Caco-2 (cell line): ENCODE data around the gene APBB1IP. TPM values are rescaled to one million over a fixed set of nuclear protein-coding genes. Genes with fewer than 3 reads are reported as not detected.
A peak's percentile ranks its signal among the peaks of the same experiment; 100 is the strongest.

Experiments
- BruUV-seq: library from RNA; stranded (reverse); fragments of 400-500 nt; replicated peaks from 2 replicates; lab custom pipeline; 2021; lab: Mats Ljungman, UMichigan
- CTCF ChIA-PET: fragments of 300-600 bp; sonication (Branson Sonifier 250); formaldehyde crosslinking; loops from one replicate; lab custom pipeline; 2022; ENCODE audit warnings: antibody characterized with exemption; lab: Charles Lee
- POLR2A ChIA-PET: fragments of 300-600 bp; sonication (Branson Sonifier 250); formaldehyde crosslinking; loops from one replicate; lab custom pipeline; 2022; ENCODE audit warnings: antibody characterized with exemption; lab: Charles Lee
- DNase-seq, 2 experiments: peaks; one replicate each; pipeline versions ENCODE4 v3.0.0 to v3.0.0-alpha.2; 2020 to 2022
- H3K27me3 ChIP-seq: replicated peaks from 2 replicates; pipeline ENCODE4 v1.6.0; 2011; ENCODE audit warnings: low read length; ENCODE audit not compliant: control insufficient read depth, insufficient read depth
- H3K36me3 ChIP-seq: 2 replicates; pipeline ENCODE4 v1.5.1; 2011; ENCODE audit warnings: low read length; ENCODE audit not compliant: control insufficient read depth, insufficient read depth
- H3K4me1 ChIP-seq: fragments of 250-450 bp; sonication (Bioruptor Pico); 2 replicates; pipeline ENCODE4 v1.5.1; 2020; ENCODE audit warnings: mild to moderate bottlenecking
- H3K4me3 ChIP-seq: 2 replicates; pipeline ENCODE4 v1.5.1; 2011; ENCODE audit warnings: low read depth, mild to moderate bottlenecking, control low read depth, low read length
- H3K9me3 ChIP-seq: fragments of 250-450 bp; sonication (Bioruptor Pico); 2 replicates; pipeline ENCODE4 v1.5.1; 2020; ENCODE audit warnings: mild to moderate bottlenecking, moderate library complexity
- H3K27ac Mint-ChIP-seq: one replicate; pipeline ENCODE4 v1.8.0; 2022; ENCODE audit warnings: mixed read lengths; ENCODE audit not compliant: unreplicated experiment
- H3K27me3 Mint-ChIP-seq: one replicate; pipeline ENCODE4 v1.8.0; 2022; ENCODE audit warnings: mixed read lengths; ENCODE audit not compliant: insufficient read depth, unreplicated experiment
- H3K36me3 Mint-ChIP-seq: one replicate; pipeline ENCODE4 v1.8.0; 2022; ENCODE audit warnings: mild to moderate bottlenecking, mixed read lengths; ENCODE audit not compliant: insufficient read depth, unreplicated experiment
- H3K4me1 Mint-ChIP-seq: one replicate; pipeline ENCODE4 v1.8.0; 2022; ENCODE audit warnings: low read depth, mixed read lengths; ENCODE audit not compliant: unreplicated experiment
- H3K4me3 Mint-ChIP-seq: one replicate; pipeline ENCODE4 v1.8.0; 2022; ENCODE audit warnings: mild to moderate bottlenecking, moderate library complexity, mixed read lengths; ENCODE audit not compliant: unreplicated experiment
- H3K9me3 Mint-ChIP-seq: one replicate; pipeline ENCODE4 v1.8.0; 2022; ENCODE audit warnings: mixed read lengths; ENCODE audit not compliant: unreplicated experiment
- intact Hi-C: fragments of 100-400 bp; cut with micrococcal nuclease; formaldehyde crosslinking; loops from one replicate; pipeline ENCODE4 v1.10.0; 2022; ENCODE audit not compliant: unreplicated experiment
- total RNA-seq: library from RNA; stranded (reverse); gene quantifications from 2 replicates; pipeline ENCODE4 v1.2.3, GENCODE V29; 2022
- TF ChIP-seq, protein P1 (sequence below), 2 experiments: fragments of 200-600 bp in 1 of 2; IDR thresholded peaks; 1 replicate in 1 of 2; 2 replicates in 1 of 2; pipeline versions ENCODE4 v1.5.1 to v1.8.0; 2011 to 2022; ENCODE audit warnings: antibody characterized with exemption in 1 of 2, control low read depth in 1 of 2, inconsistent platforms in 1 of 2, low read depth in 1 of 2, low read length in 1 of 2, mild to moderate bottlenecking in 1 of 2, moderate library complexity in 1 of 2; ENCODE audit not compliant: insufficient read depth in 1 of 2, severe bottlenecking in 1 of 2, unreplicated experiment in 1 of 2

APBB1IP gene
- total RNA-seq, 1 experiment from 2014 or later, result 0.14 TPM

DNA sequence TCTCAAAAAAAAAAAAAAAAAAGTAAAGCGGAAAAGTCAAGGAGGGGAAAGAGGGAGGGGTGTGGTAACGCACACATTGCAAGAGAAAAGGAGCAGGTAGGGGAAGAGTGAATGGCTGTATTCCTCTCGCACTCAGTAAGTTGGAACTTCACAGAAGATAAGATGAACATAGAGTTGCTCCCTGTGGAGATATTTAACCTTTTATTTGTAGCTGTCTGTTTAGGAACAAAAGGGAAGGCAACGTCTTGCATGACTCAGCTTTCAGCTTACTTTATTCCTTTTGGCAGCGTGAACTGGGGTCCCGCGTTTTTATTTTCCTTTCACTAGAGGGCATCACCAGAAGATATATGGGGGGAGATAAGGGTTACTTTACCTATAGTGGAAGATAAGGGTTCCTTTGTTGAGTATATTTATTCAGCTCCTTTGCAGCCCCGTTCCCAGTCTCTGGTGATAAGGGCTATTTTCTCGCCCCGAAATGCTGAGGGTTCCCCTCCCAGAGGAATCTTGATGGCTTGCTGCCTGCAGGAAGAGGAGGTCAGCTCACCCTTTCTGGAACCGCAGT is 78.5 kb downstream of the APBB1IP start:
- Mint-ChIP-seq H3K27me3 (no peaks in the 10 kb centered on the region), H3K36me3 (peaks cover 34% of the 10 kb centered on the region), H3K4me3 (peak overlapping the region; percentile 69), H3K4me1 (peaks cover 33% of the 10 kb centered on the region), H3K9me3 (peaks cover 42% of the 10 kb centered on the region), H3K27ac (peak overlapping the region; percentile 95)
- intact Hi-C loops, result loop anchor here (1.0 to 2.0 kb wide), 6 partner anchors 8 to 181 kb away; no protein-coding TSS in a partner anchor
- TF ChIP-seq, protein P1, sequence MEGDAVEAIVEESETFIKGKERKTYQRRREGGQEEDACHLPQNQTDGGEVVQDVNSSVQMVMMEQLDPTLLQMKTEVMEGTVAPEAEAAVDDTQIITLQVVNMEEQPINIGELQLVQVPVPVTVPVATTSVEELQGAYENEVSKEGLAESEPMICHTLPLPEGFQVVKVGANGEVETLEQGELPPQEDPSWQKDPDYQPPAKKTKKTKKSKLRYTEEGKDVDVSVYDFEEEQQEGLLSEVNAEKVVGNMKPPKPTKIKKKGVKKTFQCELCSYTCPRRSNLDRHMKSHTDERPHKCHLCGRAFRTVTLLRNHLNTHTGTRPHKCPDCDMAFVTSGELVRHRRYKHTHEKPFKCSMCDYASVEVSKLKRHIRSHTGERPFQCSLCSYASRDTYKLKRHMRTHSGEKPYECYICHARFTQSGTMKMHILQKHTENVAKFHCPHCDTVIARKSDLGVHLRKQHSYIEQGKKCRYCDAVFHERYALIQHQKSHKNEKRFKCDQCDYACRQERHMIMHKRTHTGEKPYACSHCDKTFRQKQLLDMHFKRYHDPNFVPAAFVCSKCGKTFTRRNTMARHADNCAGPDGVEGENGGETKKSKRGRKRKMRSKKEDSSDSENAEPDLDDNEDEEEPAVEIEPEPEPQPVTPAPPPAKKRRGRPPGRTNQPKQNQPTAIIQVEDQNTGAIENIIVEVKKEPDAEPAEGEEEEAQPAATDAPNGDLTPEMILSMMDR (IDR thresholded peaks at IDR 0.05; ENCODE audit: insufficient read depth in 1 of 2, low read depth in 1 of 2, low read length in 1 of 2, severe bottlenecking in 1 of 2, unreplicated experiment in 1 of 2), result peak in 1 of 2 experiments; percentile 47
- BruUV-seq, result no TSS peak
- Histone ChIP-seq H3K36me3 (no peaks in the 10 kb centered on the region), H3K4me3 (peak overlapping the region; percentile 16), H3K9me3 (peaks cover 43% of the 10 kb centered on the region), H3K4me1 (peaks cover 32% of the 10 kb centered on the region), H3K27me3 (no peaks in the 10 kb centered on the region)
- CTCF ChIA-PET, result interaction anchor here (0.6 to 1.1 kb wide), 7 partner anchors 8 to 1838 kb away, joined by 3 to 10 read pairs (median 3); no protein-coding TSS in a partner anchor
- POLR2A ChIA-PET, result no interaction called here
- DNase-seq, result peak; percentile 87 to 92

DNA sequence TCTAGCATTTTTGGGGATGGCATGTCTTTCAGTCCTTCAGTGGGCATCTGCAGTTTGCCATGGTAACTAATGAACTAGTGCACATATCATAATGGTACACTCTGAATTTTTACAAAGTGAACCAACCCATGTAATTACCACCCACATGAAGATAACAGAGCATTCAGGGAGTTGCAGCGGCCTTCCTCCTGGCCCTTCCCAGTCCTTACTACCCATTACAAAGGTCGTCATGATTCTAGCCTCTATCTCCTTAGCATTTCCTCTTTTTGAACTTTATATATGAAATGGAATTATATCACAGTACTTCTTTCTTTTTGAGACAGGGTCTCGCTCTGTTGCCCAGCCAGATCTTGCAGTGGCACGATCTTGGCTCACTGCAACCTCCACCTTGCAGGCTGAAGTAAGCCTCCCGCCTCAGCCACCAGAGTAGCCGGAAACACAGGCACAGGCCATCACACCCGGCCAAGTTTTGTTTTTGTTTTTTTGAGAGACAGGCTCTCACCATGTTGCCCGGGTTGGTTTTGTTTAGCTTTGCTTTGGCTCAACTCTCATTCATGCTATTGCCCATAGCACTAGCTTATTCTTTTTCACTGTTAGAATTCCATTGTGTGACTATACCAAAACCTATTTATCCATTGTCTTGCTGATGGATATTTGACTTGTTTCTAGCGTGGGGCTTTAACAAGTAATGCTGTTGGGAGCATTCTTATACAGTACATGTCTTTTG is 79.2 kb downstream of the APBB1IP start:
- Mint-ChIP-seq H3K4me1 (peaks cover 33% of the 10 kb centered on the region), H3K9me3 (peaks cover 42% of the 10 kb centered on the region), H3K27me3 (no peaks in the 10 kb centered on the region), H3K27ac (peak overlapping the region; percentile 95), H3K4me3 (peak overlapping the region; percentile 69), H3K36me3 (peaks cover 34% of the 10 kb centered on the region)
- peak in 1 of 2 experiments; percentile 43 for DNase-seq
- intact Hi-C loops, result loop anchor here (1.0 to 2.0 kb wide), 2 partner anchors 40 to 141 kb away; no protein-coding TSS in a partner anchor
- peak overlapping the region; percentile 16; the same call in 1 of the 2 replicates for H3K4me3 ChIP-seq
- ChIA-PET CTCF (interaction anchor here (0.6 to 1.1 kb wide), 5 partner anchors 8 to 1837 kb away, joined by 3 to 8 read pairs (median 3); no protein-coding TSS in a partner anchor), POLR2A (no interaction called here)
- TF ChIP-seq, protein P1 (IDR thresholded peaks at IDR 0.05; ENCODE audit: insufficient read depth in 1 of 2, low read depth in 1 of 2, low read length in 1 of 2, severe bottlenecking in 1 of 2, unreplicated experiment in 1 of 2), result no peak
- peaks cover 32% of the 10 kb centered on the region for H3K4me1 ChIP-seq
- no TSS peak for BruUV-seq
- no peaks in the 10 kb centered on the region for H3K36me3 ChIP-seq
- H3K9me3 ChIP-seq, result peaks cover 44% of the 10 kb centered on the region
- H3K27me3 ChIP-seq, result no peaks in the 10 kb centered on the region

GRCh38 chr10:26519803-26520202 is 81.7 kb downstream of the APBB1IP start:
- no peaks in the 10 kb centered on the region for H3K36me3 ChIP-seq
- H3K4me3 Mint-ChIP-seq, result no peak overlapping the region
- peaks cover 35% of the 10 kb centered on the region for H3K9me3 ChIP-seq
- no peak overlapping the region for H3K4me3 ChIP-seq
- BruUV-seq, result no TSS peak
- H3K4me1 Mint-ChIP-seq, result peaks cover 41% of the 10 kb centered on the region
- H3K9me3 Mint-ChIP-seq, result peaks cover 31% of the 10 kb centered on the region
- DNase-seq, result no peak
- POLR2A ChIA-PET, result no interaction called here
- H3K27ac Mint-ChIP-seq, result no peak overlapping the region
- CTCF ChIA-PET, result no interaction called here
- H3K36me3 Mint-ChIP-seq, result peaks cover 35% of the 10 kb centered on the region
- TF ChIP-seq, protein P1 (IDR thresholded peaks at IDR 0.05; ENCODE audit: insufficient read depth in 1 of 2, low read depth in 1 of 2, low read length in 1 of 2, severe bottlenecking in 1 of 2, unreplicated experiment in 1 of 2), result no peak
- no peaks in the 10 kb centered on the region for H3K27me3 ChIP-seq
- peaks cover 48% of the 10 kb centered on the region for H3K4me1 ChIP-seq
- no peaks in the 10 kb centered on the region for H3K27me3 Mint-ChIP-seq
- intact Hi-C loops, result loop anchor here (5.0 kb wide), 1 partner anchor 33 kb away; no protein-coding TSS in a partner anchor
